WI38 (cell line): ENCODE measurements around the gene TENM4.

Experiments
- H3K4me3 ChIP-seq: 2 replicates; pipeline ENCODE4 v1.5.1; 2011; ENCODE audit warnings: low read depth, mild to moderate bottlenecking, control low read depth, low read length
- CTCF ChIP-seq: IDR thresholded peaks from 2 replicates; pipeline ENCODE4 v1.5.1; 2012; ENCODE audit warnings: low read depth, mild to moderate bottlenecking, control low read depth, low read length

The TENM4 gene

DNA sequence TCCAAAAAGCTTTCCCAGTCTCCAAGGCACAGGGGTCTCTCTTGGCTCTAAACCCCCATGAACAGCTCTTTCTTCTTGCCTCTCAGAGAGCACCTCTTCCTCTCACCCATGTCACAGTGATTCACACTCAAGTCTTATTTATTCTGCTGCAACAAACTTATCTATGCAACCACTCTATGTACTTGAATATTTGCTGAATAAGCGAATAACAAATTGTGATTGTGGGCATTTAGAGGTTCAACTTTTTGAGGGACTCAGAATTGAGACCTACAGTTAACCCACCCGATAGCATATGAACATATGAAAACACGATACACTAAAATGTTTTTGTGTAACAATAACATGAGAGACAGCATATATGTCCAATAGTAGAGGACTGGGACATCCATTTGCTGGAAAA is 729.1 kb downstream of the TENM4 start:
- no peak for TF ChIP-seq CTCF
- no peak overlapping the region for H3K4me3 ChIP-seq

- no peak for TF ChIP-seq CTCF
- H3K4me3 ChIP-seq: no peak overlapping the region
Observed at GRCh38 chr11:78710417-78710816, 730.4 kb downstream of the TENM4 start.

DNA sequence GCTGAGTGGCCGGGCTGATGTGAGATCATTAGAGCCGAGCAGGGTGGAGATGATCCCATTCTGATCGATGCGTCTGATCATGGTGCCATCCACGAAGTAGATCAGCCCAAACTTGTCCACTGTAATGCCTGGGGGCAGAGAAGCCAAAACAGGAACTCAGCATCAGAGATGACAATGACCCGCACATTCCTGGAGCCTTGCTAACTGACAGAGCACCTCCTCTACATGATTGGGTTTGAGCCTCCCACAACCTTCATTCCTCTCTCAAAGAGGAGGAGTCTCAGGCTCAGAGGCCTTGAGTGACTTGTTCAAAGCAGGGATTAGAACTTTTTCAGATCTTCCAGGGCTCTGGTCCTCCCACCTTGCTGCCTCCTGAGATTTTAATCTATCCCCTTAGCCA is 732.4 kb downstream of the TENM4 start:
- no peak for TF ChIP-seq CTCF
- H3K4me3 ChIP-seq: no peak overlapping the region

GRCh38 chr11:78706551-78706950 is 734.3 kb downstream of the TENM4 start:
- TF ChIP-seq CTCF: no peak
- no peak overlapping the region for H3K4me3 ChIP-seq

- no peak for TF ChIP-seq CTCF
- H3K4me3 ChIP-seq: no peak overlapping the region
Observed at GRCh38 chr11:78704811-78705210, 736.0 kb downstream of the TENM4 start.

DNA sequence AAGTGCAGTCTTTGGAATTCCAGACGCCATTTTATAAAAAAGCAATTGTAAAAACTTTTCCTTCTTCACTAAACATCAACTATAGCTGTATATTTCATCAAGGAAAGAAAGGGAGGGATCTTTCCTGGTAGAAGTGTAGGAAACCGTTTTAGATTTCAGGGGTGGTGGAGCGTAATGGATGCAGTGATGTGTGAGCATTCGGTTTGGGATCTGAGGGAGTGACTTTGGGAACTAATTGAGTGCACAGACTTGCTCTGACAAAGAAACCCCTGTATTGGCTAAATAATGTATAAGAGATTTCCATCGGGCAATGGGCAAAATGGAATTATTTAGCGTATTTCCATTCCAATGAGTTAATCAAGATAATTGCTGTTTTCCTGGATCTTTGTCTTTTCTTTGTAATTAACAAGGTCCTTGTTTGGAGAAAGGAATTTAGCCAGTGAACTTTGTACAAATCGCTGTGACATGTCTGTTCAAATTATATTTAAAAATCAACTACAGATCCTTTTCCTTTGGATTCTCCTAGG is 741.2 kb downstream of the TENM4 start:
- no peak overlapping the region for H3K4me3 ChIP-seq
- TF ChIP-seq CTCF: no peak

DNA sequence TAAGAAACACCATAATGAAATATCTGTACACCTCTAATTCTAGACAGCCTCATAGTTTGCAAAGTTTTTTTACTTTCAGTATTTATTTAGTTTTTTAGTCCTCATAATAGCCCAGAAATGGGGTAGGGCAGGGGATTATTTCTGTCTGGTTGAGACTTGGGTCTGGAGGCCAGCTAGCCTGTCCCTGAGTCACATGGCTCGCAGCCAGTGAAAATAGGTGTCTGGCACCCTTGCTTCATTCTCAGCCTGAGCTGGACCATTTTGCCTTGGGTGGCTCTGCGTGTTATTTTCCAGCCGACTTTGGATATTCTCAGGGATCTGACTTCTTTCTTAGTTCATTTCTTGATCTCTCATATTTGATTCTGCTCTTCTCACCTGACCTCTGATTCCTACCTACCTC is 742.2 kb downstream of the TENM4 start:
- no peak overlapping the region for H3K4me3 ChIP-seq

More for the DNA sequence above, 742.2 kb downstream of the TENM4 start:
- TF ChIP-seq CTCF: no peak
